ENCODE measurements around the gene MLYCD.

GRCh38 chr16:83906683-83907082 is 7.8 kb downstream of the MLYCD start:
- TF ChIP-seq CTCF (IDR thresholded peaks at IDR 0.05; ENCODE audit: low read depth, low read length, missing input control) (no peak), RXRA (IDR thresholded peaks at IDR 0.05) (no peak), SP1 (IDR thresholded peaks at IDR 0.05) (no peak), RAD21 (IDR thresholded peaks at IDR 0.05) (no peak), REST (IDR thresholded peaks at IDR 0.05) (no peak), FOXA1 (IDR thresholded peaks at IDR 0.05) (no peak), YY1 (IDR thresholded peaks at IDR 0.05) (no peak)
- TF ChIP-seq, protein P1, sequence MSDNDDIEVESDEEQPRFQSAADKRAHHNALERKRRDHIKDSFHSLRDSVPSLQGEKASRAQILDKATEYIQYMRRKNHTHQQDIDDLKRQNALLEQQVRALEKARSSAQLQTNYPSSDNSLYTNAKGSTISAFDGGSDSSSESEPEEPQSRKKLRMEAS (IDR thresholded peaks at IDR 0.05) = no peak
- TF ChIP-seq, protein P2, sequence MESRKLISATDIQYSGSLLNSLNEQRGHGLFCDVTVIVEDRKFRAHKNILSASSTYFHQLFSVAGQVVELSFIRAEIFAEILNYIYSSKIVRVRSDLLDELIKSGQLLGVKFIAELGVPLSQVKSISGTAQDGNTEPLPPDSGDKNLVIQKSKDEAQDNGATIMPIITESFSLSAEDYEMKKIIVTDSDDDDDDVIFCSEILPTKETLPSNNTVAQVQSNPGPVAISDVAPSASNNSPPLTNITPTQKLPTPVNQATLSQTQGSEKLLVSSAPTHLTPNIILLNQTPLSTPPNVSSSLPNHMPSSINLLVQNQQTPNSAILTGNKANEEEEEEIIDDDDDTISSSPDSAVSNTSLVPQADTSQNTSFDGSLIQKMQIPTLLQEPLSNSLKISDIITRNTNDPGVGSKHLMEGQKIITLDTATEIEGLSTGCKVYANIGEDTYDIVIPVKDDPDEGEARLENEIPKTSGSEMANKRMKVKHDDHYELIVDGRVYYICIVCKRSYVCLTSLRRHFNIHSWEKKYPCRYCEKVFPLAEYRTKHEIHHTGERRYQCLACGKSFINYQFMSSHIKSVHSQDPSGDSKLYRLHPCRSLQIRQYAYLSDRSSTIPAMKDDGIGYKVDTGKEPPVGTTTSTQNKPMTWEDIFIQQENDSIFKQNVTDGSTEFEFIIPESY (IDR thresholded peaks at IDR 0.05) = no peak

Measured in liver (tissue), 3 donors.